ENCODE measurements around the gene MST1R. TPM values are rescaled to one million over a fixed set of nuclear protein-coding genes. Genes with fewer than 3 reads are reported as not detected.
"Not testable (repeated sequence)": the region's sequence is repeated elsewhere in the genome, so short reads cannot be mapped to it uniquely, and the experiment has no call there.

MST1R gene
- 6.3 TPM for total RNA-seq

GRCh38 chr3:49903451-49904424, at the start of gene MST1R:
TSS of gene MST1R (minus strand) at chr3:49903873. CDS start at chr3:49903609, 264 bp downstream.
- DNase-seq, result no peak

- no peak for DNase-seq
Measured at GRCh38 chr3:49952924-49953323, 49.3 kb upstream of the MST1R start.

GRCh38 chr3:49942651-49943050, 39.0 kb upstream of the MST1R start:
- no peak for DNase-seq

GRCh38 chr3:49940667-49941249, 37.1 kb upstream of the MST1R start:
- DNase-seq, result no peak

GRCh38 chr3:49939858-49940666, 36.4 kb upstream of the MST1R start, which contains the start of gene RBM6:
TSS of gene RBM6 (plus strand) at chr3:49940150. CDS start at chr3:49962642, 22,492 bp downstream.
- DNase-seq, result peak; percentile 96

- DNase-seq, result no peak
Measured at GRCh38 chr3:49937090-49937489, 33.4 kb upstream of the MST1R start.

GRCh38 chr3:49932281-49932680, 28.6 kb upstream of the MST1R start:
- not testable (repeated sequence) for DNase-seq

- DNase-seq, result no peak
Measured at GRCh38 chr3:49930922-49931321, 27.2 kb upstream of the MST1R start.

- DNase-seq, result peak; percentile 58
Measured at GRCh38 chr3:49930168-49930690, 26.6 kb upstream of the MST1R start.

GRCh38 chr3:49929291-49930167, 25.9 kb upstream of the MST1R start, which contains the start of gene MON1A:
TSS of gene MON1A (minus strand) at chr3:49929811. CDS start at chr3:49913346, 16,465 bp downstream.
- DNase-seq, result peak; percentile 70

GRCh38 chr3:49928481-49929017, 24.9 kb upstream of the MST1R start:
- DNase-seq, result no peak

- DNase-seq, result no peak
Measured at GRCh38 chr3:49927798-49928197, 24.1 kb upstream of the MST1R start.

- DNase-seq, result no peak
Measured at GRCh38 chr3:49926117-49926728, 22.6 kb upstream of the MST1R start.

- DNase-seq, result no peak
Measured at GRCh38 chr3:49925485-49925884, 21.8 kb upstream of the MST1R start.

- no peak for DNase-seq
Measured at GRCh38 chr3:49924683-49925082, 21.0 kb upstream of the MST1R start.

- DNase-seq, result not testable (repeated sequence)
Measured at GRCh38 chr3:49917806-49918590, 14.3 kb upstream of the MST1R start.

- DNase-seq, result no peak
Measured at GRCh38 chr3:49916686-49917085, 13.0 kb upstream of the MST1R start.

- no peak for DNase-seq
Measured at GRCh38 chr3:49914906-49915305, 11.2 kb upstream of the MST1R start.

- no peak for DNase-seq
Measured at GRCh38 chr3:49912881-49913281, 9.2 kb upstream of the MST1R start.

GRCh38 chr3:49911611-49912010, 7.9 kb upstream of the MST1R start:
- DNase-seq, result no peak

Data from skin of body (tissue), 2 donors.